Measurements from ENCODE around the gene DHX35. TPM values are rescaled to one million over a fixed set of nuclear protein-coding genes. Genes with fewer than 3 reads are reported as not detected.
A peak's percentile ranks its signal among the peaks of the same experiment; 100 is the strongest.

Gene DHX35
- total RNA-seq, 4 donors from 2014 or later = 15.5 to 75.9 (median 17.7) TPM

DNA sequence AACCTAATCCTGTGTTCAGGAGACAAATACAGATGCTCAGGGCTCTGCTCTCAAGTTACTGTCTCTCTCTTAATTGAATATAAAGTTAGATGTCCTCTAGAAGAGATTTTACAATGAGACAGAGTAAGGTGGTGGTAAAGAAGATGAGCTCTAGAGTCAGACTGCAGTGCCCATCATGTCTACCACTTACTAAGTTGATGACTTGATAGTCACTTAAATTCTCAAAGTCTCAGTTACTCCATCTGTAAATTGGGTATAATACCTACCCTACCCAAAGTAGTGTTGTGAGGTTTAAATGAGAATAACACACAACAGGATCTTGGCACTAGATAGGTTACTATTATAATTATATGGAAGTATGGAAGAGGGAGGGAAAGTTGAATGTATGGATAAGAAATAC is 1.6 kb downstream of the DHX35 start:
- intact Hi-C loops (cut with DNase I; ENCODE audit: low total_unique reads) = no loop called here
- Histone ChIP-seq H3K27me3 (no peaks in the 10 kb centered on the region), H3K4me1 (peaks cover 14 to 37% (median 25%) of the 10 kb centered on the region in 4 donors), H3K9me3 (no peaks in the 10 kb centered on the region), H3K36me3 (no peaks in the 10 kb centered on the region), H3K27ac (peak overlapping the region in 1 of 4 donors; percentile 95), H3K4me3 (no peak overlapping the region)
- in situ Hi-C loops (cut with MboI; ENCODE audit: low pct_ligation_motif_present in 1 of 4, low pct_unique_long_range_greater_than_20kb in 1 of 4, low sequenced_read_pairs in 3 of 4) = no loop called here
- TF ChIP-seq POLR2AphosphoS5 (IDR thresholded peaks at IDR 0.05) (no peak), EP300 (IDR thresholded peaks at IDR 0.05; ENCODE audit: low read depth) (no peak), POLR2A (IDR thresholded peaks at IDR 0.05) (no peak)
- TF ChIP-seq, protein P1, sequence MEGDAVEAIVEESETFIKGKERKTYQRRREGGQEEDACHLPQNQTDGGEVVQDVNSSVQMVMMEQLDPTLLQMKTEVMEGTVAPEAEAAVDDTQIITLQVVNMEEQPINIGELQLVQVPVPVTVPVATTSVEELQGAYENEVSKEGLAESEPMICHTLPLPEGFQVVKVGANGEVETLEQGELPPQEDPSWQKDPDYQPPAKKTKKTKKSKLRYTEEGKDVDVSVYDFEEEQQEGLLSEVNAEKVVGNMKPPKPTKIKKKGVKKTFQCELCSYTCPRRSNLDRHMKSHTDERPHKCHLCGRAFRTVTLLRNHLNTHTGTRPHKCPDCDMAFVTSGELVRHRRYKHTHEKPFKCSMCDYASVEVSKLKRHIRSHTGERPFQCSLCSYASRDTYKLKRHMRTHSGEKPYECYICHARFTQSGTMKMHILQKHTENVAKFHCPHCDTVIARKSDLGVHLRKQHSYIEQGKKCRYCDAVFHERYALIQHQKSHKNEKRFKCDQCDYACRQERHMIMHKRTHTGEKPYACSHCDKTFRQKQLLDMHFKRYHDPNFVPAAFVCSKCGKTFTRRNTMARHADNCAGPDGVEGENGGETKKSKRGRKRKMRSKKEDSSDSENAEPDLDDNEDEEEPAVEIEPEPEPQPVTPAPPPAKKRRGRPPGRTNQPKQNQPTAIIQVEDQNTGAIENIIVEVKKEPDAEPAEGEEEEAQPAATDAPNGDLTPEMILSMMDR (IDR thresholded peaks at IDR 0.05) = no peak
- DNase-seq = no peak

DNA sequence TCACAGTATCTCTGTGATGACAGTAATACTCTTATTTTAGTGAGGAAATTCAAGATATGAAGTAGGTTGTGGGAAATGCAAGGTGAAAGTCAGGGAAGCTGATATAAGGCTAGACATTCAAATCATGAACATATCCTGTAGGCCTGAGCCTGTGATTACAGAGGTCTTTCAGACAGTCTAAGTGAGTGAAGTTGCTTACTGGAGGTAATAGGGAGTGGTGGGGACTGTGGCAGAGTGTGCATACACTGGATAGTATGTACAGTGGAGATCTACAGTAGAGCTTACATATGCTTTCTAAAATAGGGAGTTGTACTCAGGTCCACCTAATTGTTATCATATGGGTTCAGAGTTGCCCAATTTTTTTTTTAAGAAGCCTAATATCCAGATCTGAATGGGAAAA is 3.1 kb downstream of the DHX35 start:
- no peaks in the 10 kb centered on the region for H3K9me3 ChIP-seq
- TF ChIP-seq, protein P1 (IDR thresholded peaks at IDR 0.05) = no peak
- TF ChIP-seq POLR2AphosphoS5 (IDR thresholded peaks at IDR 0.05) (no peak), POLR2A (IDR thresholded peaks at IDR 0.05) (no peak), EP300 (IDR thresholded peaks at IDR 0.05; ENCODE audit: low read depth) (no peak)
- peaks cover 21 to 49% (median 39%) of the 10 kb centered on the region in 4 donors for H3K4me1 ChIP-seq
- intact Hi-C loops (cut with DNase I; ENCODE audit: low total_unique reads) (no loop called here), in situ Hi-C loops (cut with MboI; ENCODE audit: low pct_ligation_motif_present in 1 of 4, low pct_unique_long_range_greater_than_20kb in 1 of 4, low sequenced_read_pairs in 3 of 4) (no loop called here)
- H3K4me3 ChIP-seq = no peak overlapping the region
- DNase-seq = no peak
- H3K36me3 ChIP-seq = no peaks in the 10 kb centered on the region
- H3K27me3 ChIP-seq = no peaks in the 10 kb centered on the region
- H3K27ac ChIP-seq = no peak overlapping the region

DNA sequence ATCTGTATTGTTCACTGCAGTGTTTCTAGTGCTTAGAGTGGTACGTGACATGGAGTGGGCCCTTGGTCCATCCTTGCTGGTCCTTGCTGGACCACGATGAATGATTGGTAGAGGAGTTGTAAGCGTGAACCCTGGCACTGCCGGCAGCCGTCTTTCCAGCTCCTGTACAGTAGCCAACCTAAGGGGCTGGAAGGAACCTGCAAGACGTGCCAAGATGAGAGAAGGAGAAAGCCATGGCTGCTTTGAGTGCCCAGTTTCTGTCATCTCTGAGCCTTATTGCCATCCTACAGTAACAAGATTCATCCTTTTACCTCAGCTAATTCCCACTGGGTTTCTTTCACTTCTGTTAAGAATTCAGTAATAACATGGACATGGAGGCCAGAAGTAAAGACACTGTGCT is 5.9 kb downstream of the DHX35 start:
- Histone ChIP-seq H3K36me3 (peaks cover 0 to 4% (median 0%) of the 10 kb centered on the region in 4 donors), H3K4me3 (no peak overlapping the region), H3K4me1 (peaks cover 18 to 45% (median 32%) of the 10 kb centered on the region in 4 donors), H3K9me3 (no peaks in the 10 kb centered on the region), H3K27me3 (no peaks in the 10 kb centered on the region), H3K27ac (peak overlapping the region; percentile 73 to 85 (median 83))
- in situ Hi-C loops (cut with MboI; ENCODE audit: low pct_ligation_motif_present in 1 of 4, low pct_unique_long_range_greater_than_20kb in 1 of 4, low sequenced_read_pairs in 3 of 4) = no loop called here
- TF ChIP-seq EP300 (IDR thresholded peaks at IDR 0.05; ENCODE audit: low read depth) = no peak
- intact Hi-C loops (cut with DNase I; ENCODE audit: low total_unique reads) = no loop called here
- DNase-seq = no peak
- 71 to 91% methylated on average over 1 to 6 of the region's 6 CpGs for WGBS, 2 donors (ENCODE audit: low coverage in 1 of 2)

DNA sequence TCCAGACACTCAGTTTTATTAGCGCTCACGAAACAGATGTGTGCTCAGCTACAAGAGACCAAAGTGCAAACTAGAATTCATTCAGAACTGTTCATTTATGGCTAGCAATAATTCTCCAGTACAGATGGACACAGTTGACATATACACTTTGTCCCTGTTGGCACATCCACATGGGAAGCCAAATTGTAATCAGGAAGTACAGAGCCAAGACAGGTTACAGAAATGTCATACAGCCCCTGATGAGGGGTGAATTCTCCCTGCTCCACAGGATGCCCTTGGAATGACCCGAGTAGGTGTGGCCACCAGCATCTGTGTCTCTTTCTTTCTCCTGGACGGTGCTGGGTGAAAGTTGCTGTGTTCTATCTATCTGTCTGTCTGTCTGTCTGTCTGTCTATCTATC is 7.6 kb downstream of the DHX35 start:
- TF ChIP-seq, protein P1 (IDR thresholded peaks at IDR 0.05) = no peak
- TF ChIP-seq EP300 (IDR thresholded peaks at IDR 0.05; ENCODE audit: low read depth) (peak; percentile 77), POLR2AphosphoS5 (IDR thresholded peaks at IDR 0.05) (peak in 2 of 3 donors; percentile 72 to 75), POLR2A (IDR thresholded peaks at IDR 0.05) (peak; percentile 6)
- Histone ChIP-seq H3K27me3 (no peaks in the 10 kb centered on the region), H3K36me3 (peaks cover 0 to 4% (median 0%) of the 10 kb centered on the region in 4 donors), H3K9me3 (no peaks in the 10 kb centered on the region), H3K4me3 (no peak overlapping the region), H3K4me1 (peaks cover 17 to 44% (median 30%) of the 10 kb centered on the region in 4 donors), H3K27ac (peak overlapping the region; percentile 73 to 85 (median 83))
- in situ Hi-C loops (cut with MboI; ENCODE audit: low pct_ligation_motif_present in 1 of 4, low pct_unique_long_range_greater_than_20kb in 1 of 4, low sequenced_read_pairs in 3 of 4) = no loop called here
- intact Hi-C loops (cut with DNase I; ENCODE audit: low total_unique reads) = no loop called here
- peak; percentile 57 for DNase-seq
- WGBS, 2 donors (ENCODE audit: low coverage in 1 of 2) = 43% methylated on average over 4 of the region's 4 CpGs; no CpG with 5 or more reads in 1 of the 2 donors

DNA sequence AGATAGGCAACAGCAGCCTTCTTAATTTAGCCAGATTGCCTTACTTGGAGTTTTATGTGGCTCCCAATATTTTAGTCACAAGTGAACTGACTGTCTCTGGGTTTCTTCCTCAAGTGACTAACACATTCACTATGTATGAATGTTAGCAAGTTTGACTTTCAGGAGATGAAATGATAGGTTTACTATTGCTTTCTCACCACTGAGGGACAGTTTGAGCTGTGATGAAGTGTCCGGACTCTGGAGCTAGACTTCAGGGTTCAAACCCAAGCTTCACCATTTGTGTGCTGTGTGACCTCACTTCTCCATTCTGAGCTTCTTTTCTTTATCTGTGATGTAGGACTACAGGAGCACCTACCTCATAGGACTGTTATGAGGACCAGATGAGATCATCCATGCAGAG is 8.2 kb downstream of the DHX35 start:
- Histone ChIP-seq H3K27me3 (no peaks in the 10 kb centered on the region), H3K36me3 (peaks cover 0 to 4% (median 0%) of the 10 kb centered on the region in 4 donors), H3K9me3 (no peaks in the 10 kb centered on the region), H3K4me3 (no peak overlapping the region), H3K4me1 (peaks cover 17 to 50% (median 30%) of the 10 kb centered on the region in 4 donors), H3K27ac (peak overlapping the region; percentile 73 to 85 (median 83))
- in situ Hi-C loops (cut with MboI; ENCODE audit: low pct_ligation_motif_present in 1 of 4, low pct_unique_long_range_greater_than_20kb in 1 of 4, low sequenced_read_pairs in 3 of 4) = no loop called here
- TF ChIP-seq POLR2A (IDR thresholded peaks at IDR 0.05) (no peak), EP300 (IDR thresholded peaks at IDR 0.05; ENCODE audit: low read depth) (peak; percentile 14), POLR2AphosphoS5 (IDR thresholded peaks at IDR 0.05) (peak in 1 of 3 donors; percentile 60)
- TF ChIP-seq, protein P1 (IDR thresholded peaks at IDR 0.05) = no peak
- intact Hi-C loops (cut with DNase I; ENCODE audit: low total_unique reads) = no loop called here
- 79 to 83% methylated on average over 1 of the region's 1 CpG for WGBS, 2 donors (ENCODE audit: low coverage in 1 of 2)
- no peak for DNase-seq
